Adrenal gland (tissue), 5 donors: Measurements from ENCODE around the gene PTH2.

Experiments
- CTCF ChIP-seq, 6 experiments: fragments of 450-650 bp in 4 of 6; fragments of 200-600 bp in 2 of 6; sonication (generic) in 1 of 6; IDR thresholded peaks; 1 replicate in 5 of 6; 2 replicates in 1 of 6; pipeline versions ENCODE4 v1.5.1 to v1.8.0; 2016 to 2021; ENCODE audit warnings: antibody characterized with exemption in 6 of 6, mild to moderate bottlenecking in 2 of 6, moderate library complexity in 1 of 6
- POLR2A ChIP-seq, 2 donors: fragments of 450-650 bp; IDR thresholded peaks; one replicate each; pipeline ENCODE4 v1.6.1; 2017; ENCODE audit warnings: antibody characterized with exemption in 2 of 2, mild to moderate bottlenecking in 2 of 2, moderate library complexity in 1 of 2
- donor health status: DM: no; HTN: no; CAD: no.

- no peak for TF ChIP-seq CTCF (IDR thresholded peaks at IDR 0.05)
- TF ChIP-seq POLR2A (IDR thresholded peaks at IDR 0.05): no peak
These were observed 13.3 kb upstream of the PTH2 start for GRCh38 chr19:49436381-49437017.
